GOT3 (cell line): ENCODE results near the gene HCFC1R1.

ENCODE experiments used
- DNase-seq: peaks from one replicate; lab custom pipeline; 2025; ENCODE audit warnings: mixed read lengths; lab: John Stamatoyannopoulos, UW

Gene HCFC1R1

GRCh38 chr16:3001316-3001715, 22.4 kb downstream of the HCFC1R1 start:
- DNase-seq = no peak

GRCh38 chr16:3000540-3000939, 23.2 kb downstream of the HCFC1R1 start:
- DNase-seq = no peak

- no peak for DNase-seq
Measured at GRCh38 chr16:2999929-3000328, 23.8 kb downstream of the HCFC1R1 start.

- DNase-seq = no peak
Measured at GRCh38 chr16:2996298-2996697, 27.4 kb downstream of the HCFC1R1 start.

DNA sequence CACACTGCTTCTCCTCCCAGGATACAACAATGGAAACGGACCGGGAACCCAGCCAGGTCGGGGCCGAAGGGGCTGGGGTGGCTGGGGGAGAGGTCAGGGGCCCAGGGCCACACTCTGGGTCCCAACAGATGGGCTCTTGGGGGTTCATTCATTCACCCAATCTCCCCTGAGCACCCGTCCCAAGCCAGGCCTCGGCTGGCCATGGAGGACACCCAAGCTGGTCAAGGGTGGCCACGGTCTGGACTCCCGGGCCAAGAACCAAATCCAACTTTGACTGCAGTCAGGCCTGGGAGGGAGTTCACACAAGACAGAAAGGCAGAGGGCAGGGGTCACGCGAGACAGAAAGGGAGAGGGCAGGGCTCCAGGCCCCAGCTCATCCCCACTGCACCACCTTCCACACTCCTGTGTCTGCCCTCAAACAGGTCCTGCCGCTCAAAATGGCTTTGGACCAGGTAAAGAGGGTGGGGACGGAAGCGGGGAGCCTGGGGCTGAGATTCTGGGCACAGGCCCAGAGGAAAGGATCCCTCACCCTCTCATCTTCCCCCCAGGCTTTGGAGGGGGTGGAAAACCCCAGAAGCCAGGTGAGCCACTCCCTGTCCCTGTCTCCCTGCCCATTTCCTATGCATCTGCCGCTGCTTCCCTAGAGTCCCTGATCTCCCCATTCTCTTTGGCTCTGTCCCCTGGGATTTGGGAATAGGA, 31.2 kb downstream of the HCFC1R1 start:
- no peak for DNase-seq

GRCh38 chr16:2991566-2992261, 32.0 kb downstream of the HCFC1R1 start:
- DNase-seq = no peak

- no peak for DNase-seq
Measured at GRCh38 chr16:2990891-2991290, 32.9 kb downstream of the HCFC1R1 start.

GRCh38 chr16:2988590-2989099, 35.1 kb downstream of the HCFC1R1 start:
- DNase-seq = no peak

- no peak for DNase-seq
Measured at GRCh38 chr16:2987833-2988232, 35.9 kb downstream of the HCFC1R1 start.

- no peak for DNase-seq
Measured at GRCh38 chr16:2987286-2987685, 36.5 kb downstream of the HCFC1R1 start.

GRCh38 chr16:2986623-2987188, 37.0 kb downstream of the HCFC1R1 start:
- no peak for DNase-seq

- no peak for DNase-seq
Measured at GRCh38 chr16:2985893-2986355, 37.8 kb downstream of the HCFC1R1 start.

DNA sequence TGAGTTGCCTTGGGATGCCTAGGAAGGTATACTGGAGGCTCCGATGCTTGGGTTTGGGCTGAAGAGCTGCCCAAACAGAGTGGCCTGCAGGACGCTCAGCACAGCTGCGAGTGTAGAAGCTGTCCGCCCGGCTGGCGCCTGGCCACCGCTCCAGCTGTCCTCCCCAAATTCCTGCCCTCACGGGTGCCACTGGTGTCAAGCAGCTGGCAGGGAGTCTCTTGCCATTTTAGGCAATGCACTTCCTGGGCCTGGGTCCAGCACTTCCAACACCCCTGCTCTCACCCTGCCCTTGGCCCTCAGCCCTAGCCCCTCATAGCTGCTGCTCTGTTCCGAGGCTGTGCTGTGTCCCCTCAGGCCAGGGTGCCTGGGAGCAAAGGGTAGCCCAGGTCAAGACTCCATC, 38.3 kb downstream of the HCFC1R1 start:
- DNase-seq = no peak

DNA sequence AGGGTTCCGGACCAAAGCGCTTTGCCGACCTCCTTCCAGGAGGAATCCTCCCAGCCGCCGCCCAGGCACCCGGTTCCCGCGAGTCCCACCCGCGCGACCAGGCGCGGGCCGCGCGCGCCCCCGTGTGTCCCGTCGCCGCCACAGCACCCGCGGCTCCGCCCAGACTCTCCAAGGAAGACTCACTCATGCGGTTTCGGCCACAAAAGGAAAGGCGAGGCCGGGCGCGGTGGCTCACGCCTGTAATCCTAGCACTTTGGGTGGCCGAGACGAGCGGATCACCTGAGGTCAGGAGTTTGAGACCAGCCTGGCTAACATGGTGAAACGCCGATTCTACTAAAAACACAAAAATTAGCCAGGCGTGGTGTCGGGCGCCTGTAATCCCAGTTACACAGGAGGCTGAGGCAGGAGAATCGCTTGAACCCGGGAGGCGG, 40.0 kb downstream of the HCFC1R1 start:
- peak; percentile 52 for DNase-seq

DNA sequence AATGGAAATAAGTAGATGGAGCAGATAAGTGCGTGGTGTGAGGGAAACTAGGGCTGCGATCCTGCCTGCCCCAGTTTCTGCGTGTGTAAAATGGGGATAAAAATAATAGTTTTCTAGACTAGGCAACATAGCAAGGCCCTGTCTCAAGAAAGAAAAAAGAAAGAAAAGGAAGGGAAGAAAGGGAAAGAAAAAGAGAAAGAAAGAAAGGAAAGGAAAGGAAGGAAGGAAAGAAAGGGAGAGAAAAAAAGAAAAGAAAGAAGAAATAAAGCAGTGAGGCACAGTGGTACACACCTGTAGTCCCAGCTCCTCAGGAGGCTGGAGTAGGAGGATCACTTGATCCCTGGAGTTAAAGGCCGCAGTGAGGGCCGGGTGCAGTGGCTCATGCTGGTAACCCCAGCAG, 41.3 kb downstream of the HCFC1R1 start:
- DNase-seq = no peak

- no peak for DNase-seq
Measured at GRCh38 chr16:2981899-2982250, 41.9 kb downstream of the HCFC1R1 start.

DNA sequence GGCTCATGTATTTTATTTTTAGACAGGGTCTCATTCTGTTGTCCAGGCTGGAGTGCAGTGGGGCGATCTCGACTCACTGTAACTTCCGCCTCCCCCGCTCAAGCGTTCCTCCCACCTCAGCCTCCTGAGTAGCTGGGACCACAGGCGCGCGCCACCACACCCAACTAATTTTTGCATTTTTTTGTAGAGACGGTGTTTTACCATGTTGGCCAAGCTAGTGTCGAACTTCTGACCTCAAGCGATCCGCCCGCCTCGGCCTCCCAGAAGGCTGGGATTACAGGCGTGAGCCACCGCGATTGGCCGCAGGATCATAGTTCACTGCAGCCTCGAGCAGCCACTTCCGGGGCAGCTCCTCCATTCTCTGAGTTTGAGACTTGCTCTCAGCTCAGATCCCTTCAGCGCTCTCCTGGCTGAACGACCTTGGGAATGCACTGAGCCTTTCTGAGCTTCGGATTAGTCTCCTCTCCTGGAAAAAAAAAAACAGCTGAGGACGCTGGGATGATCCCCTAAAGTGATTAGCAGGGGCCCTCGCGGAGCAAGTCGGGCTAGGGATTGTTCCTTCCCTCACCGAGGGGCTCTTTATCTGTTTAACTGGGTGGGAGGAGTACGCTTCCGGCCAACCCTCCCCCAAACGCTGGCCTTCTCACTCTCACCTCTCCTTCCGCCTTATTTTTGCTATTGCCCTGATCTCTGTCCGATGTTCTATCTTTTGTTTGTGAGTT, 42.4 kb downstream of the HCFC1R1 start:
- no peak for DNase-seq

GRCh38 chr16:2980227-2981176, 43.2 kb downstream of the HCFC1R1 start, which contains the start of gene PKMYT1:
TSS of gene PKMYT1 (minus strand) at chr16:2980446. CDS start at chr16:2979657, 789 bp downstream.
- DNase-seq = peak; percentile 87

DNA sequence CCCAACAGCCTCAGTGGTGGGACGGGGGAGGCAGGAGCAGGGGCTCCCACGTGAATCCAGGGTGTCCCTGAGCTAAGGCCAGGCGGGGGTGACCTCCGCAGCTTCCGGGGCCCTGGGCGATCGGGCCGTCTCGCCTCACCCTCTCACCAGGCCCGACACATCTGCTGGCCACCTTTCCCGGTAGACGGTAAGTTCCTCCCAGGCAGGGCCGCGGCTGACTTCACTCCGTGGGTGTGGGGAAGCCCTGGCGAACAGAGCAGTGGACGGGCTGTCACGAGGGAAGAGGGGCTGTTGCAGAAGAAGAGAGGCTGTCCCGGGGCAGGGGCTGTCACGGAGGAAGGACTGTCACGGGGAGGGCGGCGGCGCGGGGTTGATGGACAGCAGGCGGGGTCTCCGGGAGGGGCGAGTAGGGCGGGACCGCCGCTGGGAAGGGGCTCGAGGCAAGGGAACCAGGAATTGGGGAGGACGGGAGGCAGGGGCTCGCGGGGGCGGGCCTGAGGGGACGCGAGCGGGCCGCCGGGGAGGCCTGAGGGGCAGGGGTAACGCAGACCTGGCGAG, 44.0 kb downstream of the HCFC1R1 start:
- no peak for DNase-seq

GRCh38 chr16:2977440-2977839, 46.3 kb downstream of the HCFC1R1 start:
- DNase-seq = no peak

DNA sequence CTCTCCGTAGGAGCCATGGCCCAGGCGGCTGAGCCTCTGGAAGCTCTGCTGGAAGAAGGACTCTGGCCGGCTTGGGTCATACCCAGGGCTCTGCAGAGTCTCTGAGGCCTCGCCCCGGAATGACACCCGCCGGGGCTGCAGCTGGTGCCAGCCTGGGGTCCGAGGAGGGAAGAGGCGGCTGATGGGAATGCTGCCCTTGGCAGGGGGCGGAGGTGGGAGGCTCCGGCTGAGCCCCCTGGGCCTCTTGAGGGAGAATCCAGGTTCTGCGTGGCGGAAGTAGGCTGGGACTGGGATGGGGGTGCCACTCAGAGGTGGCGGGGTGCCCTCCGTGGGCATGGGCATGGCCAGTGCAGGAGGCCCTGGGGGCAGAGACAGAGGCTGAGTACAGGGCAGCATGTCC, 47.1 kb downstream of the HCFC1R1 start:
- DNase-seq = no peak
